ENCODE measurements around the gene LMCD1. TPM values are rescaled to one million over a fixed set of nuclear protein-coding genes. Genes with fewer than 3 reads are reported as not detected.

Gene LMCD1
- polyA plus RNA-seq, 2 of the 4 experiments (the other 2 are of a cell fraction), result 64.3 to 85.4 TPM

DNA sequence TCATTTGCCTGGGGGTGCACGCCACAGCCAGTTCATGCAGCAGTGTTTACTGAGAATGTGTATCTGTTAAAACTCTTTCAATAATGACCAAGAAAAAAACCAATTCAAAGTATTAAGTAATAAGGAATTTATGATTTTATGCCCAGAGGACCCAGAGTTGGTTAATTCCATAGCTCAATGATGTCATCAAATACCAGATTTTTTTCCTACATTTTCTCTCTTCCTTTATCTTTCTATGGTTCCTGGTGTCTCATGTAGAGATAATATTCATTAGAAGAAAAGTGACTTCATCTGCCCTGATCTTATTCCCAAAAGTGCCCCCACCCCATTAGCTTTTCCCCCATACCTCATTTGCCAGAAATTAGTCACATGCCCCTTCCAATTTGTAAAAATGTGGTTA is 44.6 kb upstream of the LMCD1 start:
- peak overlapping the region; percentile 72 to 83 for H3K27ac ChIP-seq
- 68% methylated on average over 1 of the region's 1 CpG for WGBS (ENCODE audit: missing lambda C conversion rate)
- no peaks in the 10 kb centered on the region for H3K9me3 ChIP-seq
- CTCF ChIA-PET, result interaction anchor here (0.9 to 5.0 kb wide), 6 partner anchors 8 to 44 kb away, joined by 3 to 42 read pairs (median 4); partner anchors contain the start of gene LMCD1
- TF ChIP-seq NR3C1 (IDR thresholded peaks at IDR 0.05) (no peak), EP300 (IDR thresholded peaks at IDR 0.05) (no peak), FOSL2 (IDR thresholded peaks at IDR 0.05) (no peak), FOSL2 (CRISPR knock-in tag; IDR thresholded peaks at IDR 0.05) (peak; percentile 21; the same call in 1 of the 2 replicates)
- no peak overlapping the region for H3K4me3 ChIP-seq
- FAIRE-seq, result no peak
- ATAC-seq, result no peak
- peaks cover 29% of the 10 kb centered on the region for H3K4me1 ChIP-seq
- peak overlapping the region; percentile 80 for H3K4me2 ChIP-seq
- POLR2A ChIA-PET, result interaction anchor here (1.2 to 4.5 kb wide), 4 partner anchors 12 to 52 kb away, joined by 3 to 51 read pairs (median 16); partner anchors contain the start of gene LMCD1
- no peak for DNase-seq (ENCODE audit: low read depth in 1 of 2, low spot score in 1 of 2)

DNA sequence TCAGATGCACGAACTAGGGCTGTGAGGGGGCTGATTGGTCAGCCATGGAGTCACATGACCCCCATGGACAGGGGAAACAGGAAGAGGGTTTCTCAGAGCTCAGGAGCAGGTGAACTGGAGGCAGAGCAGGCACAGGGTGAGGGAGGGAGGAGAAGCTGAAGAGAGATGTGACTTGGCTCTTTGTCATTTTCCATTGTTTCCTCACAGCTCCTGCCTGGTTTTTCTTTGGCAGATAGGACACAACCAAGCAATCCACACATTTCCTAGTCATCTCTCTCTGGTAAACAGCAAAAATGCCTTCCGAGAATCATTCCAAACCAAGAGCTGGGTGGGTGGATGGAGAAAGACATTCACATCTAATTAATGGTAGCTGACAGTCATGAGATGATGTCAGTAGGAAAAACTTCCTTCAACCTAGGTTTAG is 43.4 kb upstream of the LMCD1 start:
- no peaks in the 10 kb centered on the region for H3K9me3 ChIP-seq
- POLR2A ChIA-PET, result interaction anchor here (3.6 to 4.5 kb wide), 2 partner anchors 14 to 44 kb away, joined by 29 to 51 read pairs; partner anchors contain the start of gene LMCD1
- 91% methylated on average over 2 of the region's 2 CpGs for WGBS (ENCODE audit: missing lambda C conversion rate)
- FAIRE-seq (no peak), DNase-seq (ENCODE audit: low read depth in 1 of 2, low spot score in 1 of 2) (no peak), ATAC-seq (no peak)
- H3K27ac ChIP-seq, result peak overlapping the region; percentile 72 to 83; a peak in 4 of 6 replicates
- CTCF ChIA-PET, result interaction anchor here (0.9 to 5.0 kb wide), 4 partner anchors 9 to 164 kb away, joined by 3 to 42 read pairs (median 9); partner anchors contain the start of gene LMCD1
- H3K4me3 ChIP-seq, result no peak overlapping the region
- H3K4me1 ChIP-seq, result peaks cover 29% of the 10 kb centered on the region
- H3K4me2 ChIP-seq, result no peak overlapping the region
- TF ChIP-seq RNF2 (IDR thresholded peaks at IDR 0.05; ENCODE audit: borderline replicate concordance, low read depth) (no peak), EP300 (IDR thresholded peaks at IDR 0.05) (no peak), ZFP36 (IDR thresholded peaks at IDR 0.05; ENCODE audit: borderline replicate concordance, partially characterized antibody) (no peak), MYC (IDR thresholded peaks at IDR 0.05; ENCODE audit: borderline replicate concordance, low read length) (no peak), HOXA7 (CRISPR knock-in tag; IDR thresholded peaks at IDR 0.05) (no peak)
- TF ChIP-seq, protein P1, sequence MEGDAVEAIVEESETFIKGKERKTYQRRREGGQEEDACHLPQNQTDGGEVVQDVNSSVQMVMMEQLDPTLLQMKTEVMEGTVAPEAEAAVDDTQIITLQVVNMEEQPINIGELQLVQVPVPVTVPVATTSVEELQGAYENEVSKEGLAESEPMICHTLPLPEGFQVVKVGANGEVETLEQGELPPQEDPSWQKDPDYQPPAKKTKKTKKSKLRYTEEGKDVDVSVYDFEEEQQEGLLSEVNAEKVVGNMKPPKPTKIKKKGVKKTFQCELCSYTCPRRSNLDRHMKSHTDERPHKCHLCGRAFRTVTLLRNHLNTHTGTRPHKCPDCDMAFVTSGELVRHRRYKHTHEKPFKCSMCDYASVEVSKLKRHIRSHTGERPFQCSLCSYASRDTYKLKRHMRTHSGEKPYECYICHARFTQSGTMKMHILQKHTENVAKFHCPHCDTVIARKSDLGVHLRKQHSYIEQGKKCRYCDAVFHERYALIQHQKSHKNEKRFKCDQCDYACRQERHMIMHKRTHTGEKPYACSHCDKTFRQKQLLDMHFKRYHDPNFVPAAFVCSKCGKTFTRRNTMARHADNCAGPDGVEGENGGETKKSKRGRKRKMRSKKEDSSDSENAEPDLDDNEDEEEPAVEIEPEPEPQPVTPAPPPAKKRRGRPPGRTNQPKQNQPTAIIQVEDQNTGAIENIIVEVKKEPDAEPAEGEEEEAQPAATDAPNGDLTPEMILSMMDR (IDR thresholded peaks at IDR 0.05), result no peak
- TF ChIP-seq, protein P2, sequence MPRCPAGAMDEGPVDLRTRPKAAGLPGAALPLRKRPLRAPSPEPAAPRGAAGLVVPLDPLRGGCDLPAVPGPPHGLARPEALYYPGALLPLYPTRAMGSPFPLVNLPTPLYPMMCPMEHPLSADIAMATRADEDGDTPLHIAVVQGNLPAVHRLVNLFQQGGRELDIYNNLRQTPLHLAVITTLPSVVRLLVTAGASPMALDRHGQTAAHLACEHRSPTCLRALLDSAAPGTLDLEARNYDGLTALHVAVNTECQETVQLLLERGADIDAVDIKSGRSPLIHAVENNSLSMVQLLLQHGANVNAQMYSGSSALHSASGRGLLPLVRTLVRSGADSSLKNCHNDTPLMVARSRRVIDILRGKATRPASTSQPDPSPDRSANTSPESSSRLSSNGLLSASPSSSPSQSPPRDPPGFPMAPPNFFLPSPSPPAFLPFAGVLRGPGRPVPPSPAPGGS (IDR thresholded peaks at IDR 0.05), result no peak
- TF ChIP-seq, protein P3, sequence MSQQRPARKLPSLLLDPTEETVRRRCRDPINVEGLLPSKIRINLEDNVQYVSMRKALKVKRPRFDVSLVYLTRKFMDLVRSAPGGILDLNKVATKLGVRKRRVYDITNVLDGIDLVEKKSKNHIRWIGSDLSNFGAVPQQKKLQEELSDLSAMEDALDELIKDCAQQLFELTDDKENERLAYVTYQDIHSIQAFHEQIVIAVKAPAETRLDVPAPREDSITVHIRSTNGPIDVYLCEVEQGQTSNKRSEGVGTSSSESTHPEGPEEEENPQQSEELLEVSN (IDR thresholded peaks at IDR 0.05; ENCODE audit: borderline replicate concordance, low read depth), result no peak

- Histone ChIP-seq H3K4me1 (peaks cover 29% of the 10 kb centered on the region), H3K27ac (peak overlapping the region in 1 of 2 experiments; percentile 83; a peak in 3 of 6 replicates), H3K4me3 (no peak overlapping the region), H3K4me2 (no peak overlapping the region), H3K9me3 (no peaks in the 10 kb centered on the region)
- ChIA-PET POLR2A (interaction anchor here (3.6 to 4.5 kb wide), 2 partner anchors 14 to 43 kb away, joined by 29 to 51 read pairs; partner anchors contain the start of gene LMCD1), CTCF (interaction anchor here (0.7 to 5.0 kb wide), 4 partner anchors 15 to 163 kb away, joined by 3 to 42 read pairs (median 9); partner anchors contain the start of gene LMCD1)
- FAIRE-seq, result no peak
- no peak for ATAC-seq
- TF ChIP-seq POLR2A (IDR thresholded peaks at IDR 0.05; ENCODE audit: low read length), result no peak
- TF ChIP-seq HEYL (CRISPR knock-in tag; IDR thresholded peaks at IDR 0.05), result no peak
- TF ChIP-seq, protein P4, sequence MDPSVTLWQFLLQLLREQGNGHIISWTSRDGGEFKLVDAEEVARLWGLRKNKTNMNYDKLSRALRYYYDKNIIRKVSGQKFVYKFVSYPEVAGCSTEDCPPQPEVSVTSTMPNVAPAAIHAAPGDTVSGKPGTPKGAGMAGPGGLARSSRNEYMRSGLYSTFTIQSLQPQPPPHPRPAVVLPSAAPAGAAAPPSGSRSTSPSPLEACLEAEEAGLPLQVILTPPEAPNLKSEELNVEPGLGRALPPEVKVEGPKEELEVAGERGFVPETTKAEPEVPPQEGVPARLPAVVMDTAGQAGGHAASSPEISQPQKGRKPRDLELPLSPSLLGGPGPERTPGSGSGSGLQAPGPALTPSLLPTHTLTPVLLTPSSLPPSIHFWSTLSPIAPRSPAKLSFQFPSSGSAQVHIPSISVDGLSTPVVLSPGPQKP (IDR thresholded peaks at IDR 0.05; ENCODE audit: low read depth, low read length), result no peak
- no peak for TF ChIP-seq REST (IDR thresholded peaks at IDR 0.05)
- TF ChIP-seq EP300 (IDR thresholded peaks at IDR 0.05), result no peak
- no peak for TF ChIP-seq SREBF2 (IDR thresholded peaks at IDR 0.05)
- no peak for TF ChIP-seq HDAC2 (IDR thresholded peaks at IDR 0.05)
- no peak for TF ChIP-seq JUNB (IDR thresholded peaks at IDR 0.05)
- no peak for TF ChIP-seq PBX3 (IDR thresholded peaks at IDR 0.05)
- TF ChIP-seq FOSB (CRISPR knock-in tag; IDR thresholded peaks at IDR 0.05), result no peak
- TF ChIP-seq JUN (IDR thresholded peaks at IDR 0.05), result no peak
- 80% methylated on average over 6 of the region's 6 CpGs for WGBS (ENCODE audit: missing lambda C conversion rate)
- DNase-seq (ENCODE audit: low read depth in 1 of 2, low spot score in 1 of 2), result no peak
Observed at GRCh38 chr3:8458711-8459110, 42.9 kb upstream of the LMCD1 start.
